ENCODE data around the gene SLC25A12. TPM values are rescaled to one million over a fixed set of nuclear protein-coding genes. Genes with fewer than 3 reads are reported as not detected.

SLC25A12 gene
- total and polyA plus RNA-seq, 9 of the 15 experiments (the other 6 are each of a cell fraction or from before 2014, with no cell fraction given): 13.5 to 36.5 (median 21.7) TPM

- TF ChIP-seq ZBTB33 (CRISPR knock-in tag; IDR thresholded peaks at IDR 0.05) (no peak), ZNF561 (CRISPR knock-in tag; conservative IDR thresholded peaks at IDR 0.05) (no peak), ZNF511 (CRISPR knock-in tag; IDR thresholded peaks at IDR 0.05) (no peak), CEBPB (tag; IDR thresholded peaks at IDR 0.05) (no peak), AFF1 (IDR thresholded peaks at IDR 0.05; ENCODE audit: low read depth in 1 of 2, partially characterized antibody in 2 of 2) (no peak)
These were observed 41.6 kb downstream of the SLC25A12 start (continued) for GRCh38 chr2:171852366-171852888.

Data from K562 (cell line).